NCI-H82 treated with DMSO at 0.1 percent for 48 hours (cell line): ENCODE results near the gene ZNF594.
"Not testable (repeated sequence)": the region's sequence is repeated elsewhere in the genome, so short reads cannot be mapped to it uniquely, and the experiment has no call there.

Experiments used
- DNase-seq: peaks from one replicate; lab custom pipeline; 2025; ENCODE audit not compliant: unreplicated experiment; lab: John Stamatoyannopoulos, UW

ZNF594 gene

DNA sequence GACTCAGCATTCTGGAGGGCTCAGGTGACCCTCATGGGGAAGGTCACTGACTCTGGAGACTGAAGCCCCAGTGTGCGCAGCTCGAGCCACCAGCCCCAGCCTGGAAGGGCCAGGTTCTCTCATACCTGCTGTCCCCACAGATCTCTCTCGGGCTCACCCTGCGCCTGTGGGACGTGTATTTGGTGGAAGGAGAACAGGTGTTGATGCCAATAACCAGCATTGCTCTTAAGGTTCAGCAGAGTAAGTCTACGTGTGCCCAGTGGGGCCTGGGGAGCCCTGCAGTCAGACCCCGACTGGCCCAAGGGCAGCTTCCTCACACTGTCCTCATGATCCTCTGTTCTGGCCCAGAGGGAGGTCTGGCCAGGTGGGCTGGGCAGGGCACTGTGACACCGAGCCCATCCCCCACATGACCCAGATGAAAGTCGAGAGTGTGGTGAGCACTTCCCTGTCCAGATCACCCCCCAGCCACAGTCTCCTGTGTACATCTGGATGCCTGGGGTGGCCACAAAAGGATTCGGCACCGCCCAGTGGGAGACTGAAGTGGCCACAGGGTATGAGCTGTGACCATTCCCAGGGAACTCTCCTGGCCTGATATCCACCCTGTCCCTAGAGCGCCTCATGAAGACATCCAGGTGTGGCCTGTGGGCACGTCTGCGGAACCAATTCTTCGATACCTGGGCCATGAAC is 54.0 kb downstream of the ZNF594 start:
- not testable (repeated sequence) for DNase-seq

DNA sequence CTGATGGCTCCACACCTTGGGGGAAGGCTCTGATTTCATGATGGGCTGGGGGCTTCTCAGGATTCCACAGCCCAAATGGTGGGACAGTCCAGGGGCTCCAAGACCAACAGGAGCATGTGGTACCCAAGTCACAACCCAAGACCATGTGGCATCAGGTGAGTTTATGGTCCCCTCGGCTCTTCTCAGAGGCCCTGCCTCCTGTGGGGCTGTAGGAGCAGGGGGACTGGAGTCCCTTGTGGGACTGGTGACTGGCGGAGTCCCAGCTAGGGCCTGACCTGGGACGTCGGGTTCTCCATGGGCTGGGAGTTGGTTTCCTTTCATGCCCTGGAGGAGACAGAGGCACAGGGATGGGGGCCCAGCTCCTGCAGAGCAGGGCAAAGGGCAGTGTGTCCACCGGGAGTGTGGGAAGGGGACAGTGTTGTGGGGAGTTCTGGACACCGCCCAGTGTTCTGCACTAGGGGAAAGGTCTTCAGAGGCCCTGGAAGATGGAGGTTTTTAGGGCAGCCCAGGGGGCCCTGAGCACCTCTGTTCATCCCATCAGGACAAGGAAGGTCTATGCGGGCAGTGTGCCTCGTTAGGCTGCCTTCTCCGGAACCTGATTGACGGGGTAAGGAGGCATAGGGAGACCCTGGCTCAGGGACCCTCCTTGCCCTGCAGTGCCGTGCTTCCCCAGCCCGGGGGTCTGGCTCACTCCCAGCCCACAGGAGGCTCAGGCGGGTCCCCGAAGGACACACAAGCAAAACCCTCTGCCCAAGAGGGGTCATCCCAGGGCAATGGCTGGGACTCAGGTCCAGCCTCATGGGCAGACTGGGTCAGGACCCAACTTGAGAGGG is 54.9 kb downstream of the ZNF594 start:
- not testable (repeated sequence) for DNase-seq

DNA sequence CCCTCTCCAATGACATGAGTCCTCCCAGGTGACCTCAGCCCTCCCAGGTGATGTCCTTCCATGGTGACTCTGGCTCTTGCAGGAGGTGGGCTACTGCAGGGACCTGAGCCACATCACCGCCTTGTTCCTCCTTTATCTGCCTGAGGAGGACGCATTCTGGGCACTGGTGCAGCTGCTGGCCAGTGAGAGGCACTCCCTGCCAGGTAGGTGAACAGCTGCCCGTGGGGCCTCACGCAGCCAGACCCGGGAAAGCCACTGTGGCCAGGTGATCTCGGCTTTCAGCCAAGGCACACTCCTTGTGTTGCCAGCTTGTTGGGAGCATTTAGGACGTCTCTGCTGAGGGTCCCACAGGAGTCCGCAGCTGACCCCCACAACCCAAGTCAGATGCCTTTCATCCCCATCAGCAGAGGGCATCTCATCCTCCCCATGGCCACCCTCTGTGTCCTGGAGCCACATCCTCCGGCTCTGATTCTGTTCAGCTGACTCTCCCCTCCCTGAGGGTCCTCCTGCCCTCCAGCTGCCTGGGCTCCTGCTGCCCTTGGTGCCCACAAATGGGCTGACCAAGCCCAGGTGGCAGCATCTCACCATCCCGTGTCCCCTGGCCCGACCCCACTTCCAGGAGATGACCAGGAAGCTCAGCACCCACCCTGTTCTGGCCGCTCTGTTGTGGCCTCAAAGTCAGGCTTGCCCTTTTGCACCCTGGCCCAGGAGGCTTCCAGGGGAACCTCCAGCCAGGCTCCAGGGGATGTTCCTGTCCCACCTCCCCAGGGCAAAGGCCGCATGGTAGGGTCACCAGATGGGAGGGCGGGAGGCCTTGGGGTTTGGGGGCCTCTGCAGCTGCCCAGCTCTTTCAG is 55.7 kb downstream of the ZNF594 start:
- no peak for DNase-seq

DNA sequence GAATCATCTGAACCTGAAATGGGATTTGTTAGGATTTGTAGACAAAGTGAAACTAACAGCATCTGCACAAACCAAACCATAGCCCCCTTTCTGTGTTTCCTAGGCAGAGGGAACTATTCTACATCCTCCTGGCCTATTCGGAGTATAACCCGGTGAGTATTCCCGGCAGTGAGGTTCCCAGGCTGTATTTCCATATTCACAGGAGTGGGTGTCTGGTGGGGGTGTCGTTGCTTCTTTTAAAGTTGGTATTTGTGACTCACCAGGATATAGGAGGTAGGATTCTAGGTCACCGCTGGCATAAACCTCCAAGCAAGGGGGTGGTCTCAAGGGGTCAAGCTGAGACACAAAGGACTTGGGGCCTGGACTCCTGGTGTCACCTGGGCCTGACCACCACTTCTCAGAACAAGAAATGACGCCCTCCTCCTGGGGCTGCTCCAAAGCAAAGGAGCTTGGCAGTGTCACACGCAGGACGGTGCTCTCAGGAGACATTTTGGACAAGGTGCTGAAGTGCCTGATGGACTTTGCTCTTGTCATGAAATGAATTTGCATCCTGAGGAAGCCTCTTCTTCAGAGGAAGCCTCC is 56.4 kb downstream of the ZNF594 start:
- DNase-seq, result not testable (repeated sequence)

DNA sequence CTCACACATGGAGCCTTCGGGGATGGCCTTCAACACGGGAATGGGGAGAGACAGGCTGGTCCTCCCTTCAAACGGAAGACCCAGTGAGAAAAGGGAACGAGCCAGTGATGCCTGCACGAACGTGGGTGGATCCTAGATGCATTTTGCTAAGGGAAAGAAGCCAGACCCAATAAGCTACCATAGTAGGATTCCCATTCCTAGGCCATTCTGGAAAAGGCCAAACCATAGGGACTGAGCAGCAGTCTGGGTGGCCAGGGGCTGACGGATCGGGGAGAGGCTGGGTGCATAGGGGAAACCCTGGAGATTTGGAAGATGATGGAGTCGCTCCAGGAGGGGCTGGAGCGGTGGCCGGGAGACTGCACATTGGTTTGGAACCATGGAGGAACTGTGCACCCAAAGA is 57.1 kb downstream of the ZNF594 start:
- DNase-seq, result not testable (repeated sequence)

DNA sequence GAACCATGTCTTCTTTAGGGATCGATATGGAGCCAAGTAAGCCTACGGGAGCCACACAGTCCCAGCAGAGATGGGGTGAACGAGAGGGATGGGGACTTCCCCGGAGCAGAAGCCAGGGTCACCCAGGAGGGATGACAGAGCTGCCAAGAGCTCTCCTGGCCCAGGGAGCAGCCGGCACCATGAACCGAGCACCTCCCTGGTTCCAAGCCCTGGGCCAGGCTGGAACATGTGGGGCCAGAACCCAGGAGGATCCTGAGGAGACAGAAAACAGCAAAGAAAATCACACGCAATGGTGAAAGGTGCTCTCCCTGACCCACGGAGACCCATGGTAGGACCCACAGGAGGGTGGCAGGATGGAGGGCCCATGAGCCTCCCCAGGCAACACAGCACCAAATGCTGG is 57.7 kb downstream of the ZNF594 start:
- not testable (repeated sequence) for DNase-seq

DNA sequence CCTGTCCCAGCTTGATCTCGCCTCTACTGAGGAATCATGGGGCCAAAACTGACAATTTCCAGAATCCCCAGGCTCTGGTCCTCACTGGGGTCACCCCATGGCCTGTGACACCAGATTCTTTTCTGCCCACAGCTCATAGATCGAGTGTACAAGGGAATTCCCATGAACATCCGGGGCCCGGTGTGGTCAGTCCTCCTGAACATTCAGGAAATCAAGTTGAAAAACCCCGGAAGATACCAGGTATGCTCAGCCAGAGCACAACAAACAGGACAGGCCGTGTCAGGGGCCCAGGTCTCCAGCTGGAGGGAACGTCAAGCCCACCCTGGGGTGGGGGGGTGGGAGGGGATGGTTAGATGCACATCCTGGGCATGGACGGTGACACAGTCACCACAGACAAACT is 58.4 kb downstream of the ZNF594 start:
- DNase-seq, result no peak

DNA sequence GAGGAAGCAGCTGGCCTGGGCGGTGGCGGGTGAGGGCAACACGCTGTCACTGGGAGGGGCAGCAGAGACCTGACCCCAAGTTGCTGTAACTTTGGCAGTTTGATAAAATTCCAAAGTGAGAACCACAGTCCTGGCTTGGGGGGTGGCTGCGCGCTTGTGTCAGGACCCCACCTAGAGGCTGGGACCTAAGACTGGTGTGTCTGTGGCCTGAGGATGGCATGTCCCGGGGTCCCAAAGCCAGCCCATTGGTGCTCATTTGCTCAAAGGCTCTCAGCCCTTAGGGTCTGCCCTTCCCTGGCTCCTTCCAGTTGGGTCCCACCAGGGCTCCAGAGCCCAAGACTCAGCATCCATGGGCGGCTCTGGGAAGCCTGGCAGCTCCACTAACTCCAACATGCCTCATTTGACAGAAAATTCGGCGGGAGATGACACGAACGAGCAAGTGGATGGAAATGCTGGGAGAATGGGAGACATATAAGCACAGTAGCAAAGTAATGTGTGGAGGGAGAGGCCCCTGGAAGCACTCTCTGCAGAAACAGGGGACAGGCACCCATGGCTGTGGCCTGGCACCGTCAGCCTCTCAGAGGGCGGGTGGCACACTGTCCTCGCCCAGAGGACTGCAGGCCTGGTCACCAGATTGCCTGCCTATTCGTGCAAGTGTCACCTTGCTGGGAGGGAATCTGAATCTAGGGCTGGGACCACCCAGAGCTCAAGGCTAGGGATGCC is 59.0 kb downstream of the ZNF594 start:
- not testable (repeated sequence) for DNase-seq

DNA sequence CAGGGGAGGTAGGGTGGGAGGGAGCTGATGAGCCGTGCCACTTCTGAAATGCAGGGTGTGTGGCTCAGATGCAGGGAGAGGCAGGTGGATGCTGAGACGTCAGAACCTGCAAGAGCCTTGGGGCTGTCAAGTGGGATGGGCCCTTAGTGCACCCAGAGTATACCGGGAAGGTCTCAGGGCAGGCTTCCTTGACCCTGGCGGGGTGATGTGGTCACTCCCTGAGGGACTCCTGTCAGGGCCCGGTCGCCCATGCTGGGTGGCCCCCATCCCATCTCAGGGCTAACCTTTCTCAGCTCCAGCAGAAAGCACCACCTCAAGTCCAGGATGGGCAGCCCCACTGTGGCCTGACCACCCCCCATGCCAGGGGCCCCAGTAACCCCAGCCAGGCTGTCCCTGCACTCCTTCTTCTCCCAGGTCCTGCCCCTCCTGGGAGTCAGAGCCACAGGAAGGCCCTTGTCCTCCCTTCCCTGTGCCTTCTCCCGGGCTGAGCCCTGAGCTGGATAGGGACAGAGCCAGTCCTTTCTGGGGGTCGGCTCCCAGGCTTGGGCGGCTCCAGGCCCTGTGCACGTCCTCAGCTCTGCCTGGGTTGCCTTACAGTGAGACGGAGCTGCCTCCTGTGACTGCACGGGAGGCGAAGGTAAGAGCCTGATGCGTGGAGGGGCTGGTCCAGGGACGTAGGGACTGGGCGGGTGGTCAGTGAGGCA is 59.7 kb downstream of the ZNF594 start:
- DNase-seq, result not testable (repeated sequence)

DNA sequence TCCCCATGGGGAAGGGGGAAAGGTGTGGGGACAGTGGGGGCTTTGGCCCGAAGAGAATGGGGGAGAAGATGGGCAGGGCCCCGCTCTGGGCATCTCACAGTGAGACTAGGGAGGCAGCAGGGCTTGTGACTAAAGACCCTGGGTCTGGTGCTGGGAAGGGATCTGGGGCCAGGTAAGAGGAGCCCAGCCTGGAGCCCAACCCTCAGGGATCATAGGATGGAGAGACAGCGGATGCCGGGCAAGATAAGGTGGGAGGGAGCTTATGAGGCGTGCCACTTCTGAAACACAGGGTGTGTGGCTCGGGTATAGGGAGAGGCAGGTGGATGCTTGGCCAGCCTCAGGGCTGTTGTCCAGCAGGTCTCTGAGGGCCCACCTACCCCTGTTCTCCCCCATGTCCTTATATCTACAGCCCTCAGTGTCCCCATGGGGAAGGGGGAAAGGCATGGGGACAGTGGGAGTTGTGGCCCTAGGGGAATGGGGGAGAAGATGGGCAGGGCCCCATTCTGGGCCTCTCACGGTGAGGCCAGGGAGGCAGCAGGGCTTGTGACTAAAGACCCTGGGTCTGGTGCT is 60.4 kb downstream of the ZNF594 start:
- no peak for DNase-seq

DNA sequence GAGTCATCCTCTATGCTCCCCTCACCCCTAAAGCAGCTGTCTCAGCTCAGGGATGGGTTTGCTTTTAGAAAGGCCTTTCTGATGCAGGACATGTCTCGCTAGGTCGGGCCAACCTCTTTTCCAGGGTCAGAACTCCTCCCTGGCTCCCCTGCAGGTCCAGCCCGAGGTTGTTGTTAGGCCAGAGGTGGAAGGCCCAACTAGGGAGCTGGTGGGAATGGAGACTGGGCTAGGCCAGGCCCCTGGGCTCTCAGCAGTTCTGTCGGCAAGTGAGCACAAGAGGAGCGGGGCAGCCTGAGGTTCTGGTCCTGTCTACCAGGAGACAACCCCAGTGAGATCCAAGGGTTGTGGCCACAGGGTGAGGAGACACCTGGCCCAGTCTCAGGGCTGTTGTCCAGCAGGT is 61.0 kb downstream of the ZNF594 start:
- not testable (repeated sequence) for DNase-seq

DNA sequence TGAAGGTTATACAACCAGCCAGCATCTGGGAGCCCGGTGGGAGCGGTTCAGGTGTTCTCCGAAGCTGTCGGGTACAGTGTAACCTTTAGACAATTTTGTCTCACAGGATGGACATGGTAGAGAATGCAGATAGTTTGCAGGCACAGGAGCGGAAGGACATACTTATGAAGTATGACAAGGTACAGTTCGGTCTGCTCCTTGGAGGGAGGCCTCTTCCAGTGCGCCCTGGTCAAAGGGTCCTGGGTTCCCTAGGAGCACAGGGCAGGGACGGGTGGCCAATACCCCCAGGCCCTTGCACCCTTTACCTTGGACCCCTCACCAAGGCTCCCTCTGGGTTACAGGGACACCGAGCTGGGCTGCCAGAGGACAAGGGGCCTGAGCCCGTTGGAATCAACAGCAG is 61.4 kb downstream of the ZNF594 start:
- DNase-seq, result not testable (repeated sequence)

DNA sequence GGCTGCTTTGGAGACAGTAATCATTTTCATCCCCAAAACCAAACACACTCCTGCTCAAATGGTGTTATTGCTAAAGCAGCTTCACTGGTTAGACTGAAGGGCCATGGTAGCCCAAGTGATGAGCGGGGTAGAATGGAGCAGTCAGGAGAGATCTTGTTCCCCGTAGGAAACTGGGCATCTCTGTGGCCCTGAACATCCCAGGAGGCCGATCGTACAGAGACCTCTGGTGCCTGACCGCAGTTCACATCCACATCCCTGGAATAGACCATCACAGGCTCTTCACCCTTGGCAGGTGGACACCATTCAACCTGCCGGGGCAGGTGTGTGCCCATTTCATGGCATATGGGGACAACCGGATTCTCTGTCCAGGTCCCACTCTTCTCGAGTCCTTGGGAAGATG is 61.9 kb downstream of the ZNF594 start:
- DNase-seq, result not testable (repeated sequence)
